Smooth muscle cell (in vitro differentiated cells): ENCODE data around the gene NFS1. TPM values are rescaled to one million over a fixed set of nuclear protein-coding genes. Genes with fewer than 3 reads are reported as not detected.

Source experiments
- DNase-seq: peaks from one replicate; lab custom pipeline; 2025; ENCODE audit not compliant: unreplicated experiment; lab: John Stamatoyannopoulos, UW
- H2AFZ ChIP-seq: fragments of 200-600 bp; sonication (generic); 2 replicates; pipeline ENCODE4 v1.6.0; 2016; ENCODE audit warnings: antibody characterized with exemption, low read depth, mild to moderate bottlenecking
- H3F3A ChIP-seq: fragments of 200-600 bp; sonication (generic); 2 replicates; pipeline ENCODE4 v1.6.0; 2017; ENCODE audit warnings: antibody characterized with exemption, low read depth
- H3K27ac ChIP-seq: fragments of 200-600 bp; sonication (generic); 2 replicates; pipeline ENCODE4 v1.5.1; 2016; ENCODE audit warnings: low read depth, mild to moderate bottlenecking
- H3K27me3 ChIP-seq: fragments of 200-600 bp; sonication (generic); 2 replicates; pipeline ENCODE4 v1.6.1; 2016; ENCODE audit warnings: low read depth, mild to moderate bottlenecking
- H3K36me3 ChIP-seq: fragments of 200-600 bp; sonication (generic); 2 replicates; pipeline ENCODE4 v1.5.1; 2016; ENCODE audit warnings: low read depth
- H3K4me1 ChIP-seq: fragments of 200-600 bp; sonication (generic); 2 replicates; pipeline ENCODE4 v1.5.1; 2016; ENCODE audit warnings: low read depth
- H3K4me2 ChIP-seq: fragments of 200-600 bp; sonication (generic); 2 replicates; pipeline ENCODE4 v1.6.0; 2016; ENCODE audit warnings: mild to moderate bottlenecking
- H3K4me3 ChIP-seq: fragments of 200-600 bp; sonication (generic); 2 replicates; pipeline ENCODE4 v1.5.1; 2016; ENCODE audit warnings: mild to moderate bottlenecking
- H3K79me2 ChIP-seq: fragments of 200-600 bp; sonication (generic); 2 replicates; pipeline ENCODE4 v1.6.0; 2016; ENCODE audit warnings: low read depth, mild to moderate bottlenecking
- H3K9ac ChIP-seq: fragments of 200-600 bp; sonication (generic); 2 replicates; pipeline ENCODE4 v1.6.0; 2016; ENCODE audit warnings: low read depth
- H3K9me3 ChIP-seq: fragments of 200-600 bp; sonication (generic); replicated peaks from 2 replicates; pipeline ENCODE4 v1.5.1; 2016; ENCODE audit warnings: low read depth
- H4K20me1 ChIP-seq: fragments of 200-600 bp; sonication (generic); 2 replicates; pipeline ENCODE4 v1.6.0; 2016; ENCODE audit warnings: low read depth
- WGBS: methylation state at CpG from one replicate; pipeline ENCODE4 v1.1.7; 2016; ENCODE audit warnings: low lambda C conversion rate; 5-methylcytosine and 5-hydroxymethylcytosine counted together
- polyA plus RNA-seq: library from polyadenylated mRNA; unstranded; fragments of >200 nt; fragmentation: Nextera tagmentation; extraction: Ambion mirVana; gene quantifications from 2 replicates; pipeline ENCODE4 v1.2.1, GENCODE V29; 2016
- total RNA-seq: library from RNA; depleted of rRNA; stranded (reverse); fragments of >200 nt; gene quantifications from 2 replicates; pipeline ENCODE4 v1.2.3, GENCODE V29; 2014
- TF ChIP-seq, protein P1 (sequence below): fragments of 200-600 bp; sonication (generic); IDR thresholded peaks from 2 replicates; pipeline ENCODE4 v1.5.1; 2017; ENCODE audit warnings: borderline replicate concordance, mild to moderate bottlenecking, antibody characterized with exemption; ENCODE audit not compliant: insufficient read depth, poor library complexity, severe bottlenecking

The NFS1 gene
- total and polyA plus RNA-seq, 2 experiments from 2014 or later, result 25.3 to 35.1 TPM

GRCh38 chr20:35640724-35641123, 58.4 kb downstream of the NFS1 start:
- H3K4me1 ChIP-seq, result no peaks in the 10 kb centered on the region
- no peak overlapping the region for H2AFZ ChIP-seq
- peaks cover 100% of the 10 kb centered on the region for H4K20me1 ChIP-seq
- H3K4me3 ChIP-seq, result no peak overlapping the region
- DNase-seq, result no peak
- H3K79me2 ChIP-seq, result peaks cover 99% of the 10 kb centered on the region
- no peak overlapping the region for H3K27ac ChIP-seq
- H3K27me3 ChIP-seq, result no peaks in the 10 kb centered on the region
- no peak overlapping the region for H3K4me2 ChIP-seq
- TF ChIP-seq, protein P1, sequence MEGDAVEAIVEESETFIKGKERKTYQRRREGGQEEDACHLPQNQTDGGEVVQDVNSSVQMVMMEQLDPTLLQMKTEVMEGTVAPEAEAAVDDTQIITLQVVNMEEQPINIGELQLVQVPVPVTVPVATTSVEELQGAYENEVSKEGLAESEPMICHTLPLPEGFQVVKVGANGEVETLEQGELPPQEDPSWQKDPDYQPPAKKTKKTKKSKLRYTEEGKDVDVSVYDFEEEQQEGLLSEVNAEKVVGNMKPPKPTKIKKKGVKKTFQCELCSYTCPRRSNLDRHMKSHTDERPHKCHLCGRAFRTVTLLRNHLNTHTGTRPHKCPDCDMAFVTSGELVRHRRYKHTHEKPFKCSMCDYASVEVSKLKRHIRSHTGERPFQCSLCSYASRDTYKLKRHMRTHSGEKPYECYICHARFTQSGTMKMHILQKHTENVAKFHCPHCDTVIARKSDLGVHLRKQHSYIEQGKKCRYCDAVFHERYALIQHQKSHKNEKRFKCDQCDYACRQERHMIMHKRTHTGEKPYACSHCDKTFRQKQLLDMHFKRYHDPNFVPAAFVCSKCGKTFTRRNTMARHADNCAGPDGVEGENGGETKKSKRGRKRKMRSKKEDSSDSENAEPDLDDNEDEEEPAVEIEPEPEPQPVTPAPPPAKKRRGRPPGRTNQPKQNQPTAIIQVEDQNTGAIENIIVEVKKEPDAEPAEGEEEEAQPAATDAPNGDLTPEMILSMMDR, result no peak
- no peaks in the 10 kb centered on the region for H3F3A ChIP-seq
- WGBS, result 96% methylated on average over 3 of the region's 3 CpGs
- H3K36me3 ChIP-seq, result no peaks in the 10 kb centered on the region
- no peak overlapping the region for H3K9ac ChIP-seq
- no peaks in the 10 kb centered on the region for H3K9me3 ChIP-seq

DNA sequence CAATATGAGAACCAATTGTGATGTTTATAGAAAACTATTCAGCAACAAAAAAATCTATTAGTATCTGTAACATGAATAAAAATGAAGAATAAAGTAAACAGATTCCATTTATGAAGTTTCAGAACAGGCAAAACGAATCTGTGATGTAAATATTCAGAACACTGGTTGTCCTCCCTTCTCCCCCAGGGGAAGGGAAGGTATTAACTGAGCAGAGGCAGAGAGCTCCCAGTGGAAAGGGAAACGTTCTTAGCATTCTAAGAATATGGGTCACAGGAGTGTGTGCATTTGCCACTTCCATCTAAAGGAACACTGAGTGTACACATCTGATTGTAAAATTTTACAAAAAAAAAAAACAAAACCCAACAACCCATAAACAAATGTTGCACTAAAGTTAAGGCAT, 60.4 kb downstream of the NFS1 start:
- 84% methylated on average over 2 of the region's 2 CpGs for WGBS
- Histone ChIP-seq H3K27me3 (no peaks in the 10 kb centered on the region), H4K20me1 (peaks cover 99% of the 10 kb centered on the region), H3K9ac (no peak overlapping the region), H3K36me3 (no peaks in the 10 kb centered on the region), H3F3A (no peaks in the 10 kb centered on the region), H2AFZ (no peak overlapping the region), H3K79me2 (peaks cover 96% of the 10 kb centered on the region), H3K4me3 (no peak overlapping the region), H3K4me1 (no peaks in the 10 kb centered on the region), H3K9me3 (no peaks in the 10 kb centered on the region), H3K4me2 (no peak overlapping the region), H3K27ac (no peak overlapping the region)
- TF ChIP-seq, protein P1, result no peak
- DNase-seq, result no peak

- no peak for DNase-seq
- H4K20me1 ChIP-seq, result peaks cover 99% of the 10 kb centered on the region
- H3K4me1 ChIP-seq, result no peaks in the 10 kb centered on the region
- H3K4me3 ChIP-seq, result no peak overlapping the region
- H3K36me3 ChIP-seq, result no peaks in the 10 kb centered on the region
- no peaks in the 10 kb centered on the region for H3K9me3 ChIP-seq
- H2AFZ ChIP-seq, result no peak overlapping the region
- H3F3A ChIP-seq, result no peaks in the 10 kb centered on the region
- H3K4me2 ChIP-seq, result no peak overlapping the region
- peaks cover 81% of the 10 kb centered on the region for H3K79me2 ChIP-seq
- H3K27me3 ChIP-seq, result no peaks in the 10 kb centered on the region
- WGBS, result 96% methylated on average over 6 of the region's 6 CpGs
- H3K27ac ChIP-seq, result peak overlapping the region; percentile 1
- TF ChIP-seq, protein P1, result no peak
- H3K9ac ChIP-seq, result no peak overlapping the region
These were observed 61.9 kb downstream of the NFS1 start for GRCh38 chr20:35637276-35637675.

DNA sequence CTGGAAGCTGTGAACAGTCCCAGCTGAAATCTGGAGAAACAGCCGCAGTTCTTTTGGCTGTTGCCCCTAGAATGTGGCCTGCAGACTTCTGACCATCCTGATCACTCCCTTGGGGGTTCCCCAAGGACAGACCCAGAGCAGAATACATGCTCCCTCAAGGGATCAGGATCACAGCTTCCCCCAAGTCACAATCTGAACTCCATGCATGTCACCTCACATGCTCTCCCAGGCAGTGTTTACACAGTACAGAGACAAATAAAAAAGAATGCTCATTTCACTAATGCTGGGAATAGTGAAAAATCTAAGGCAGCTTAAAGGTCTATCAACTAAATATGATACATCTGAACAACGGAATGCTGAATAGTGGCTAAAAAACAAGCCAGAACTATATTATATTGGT, 63.1 kb downstream of the NFS1 start:
- H3K27ac ChIP-seq, result no peak overlapping the region

More for the DNA sequence above, 63.1 kb downstream of the NFS1 start:
- Histone ChIP-seq H3K4me3 (no peak overlapping the region), H3K9me3 (no peaks in the 10 kb centered on the region), H3K4me2 (no peak overlapping the region), H3K27me3 (no peaks in the 10 kb centered on the region), H3K36me3 (peaks cover under 1% of the 10 kb centered on the region), H4K20me1 (peaks cover 99% of the 10 kb centered on the region), H3K9ac (no peak overlapping the region), H3F3A (no peaks in the 10 kb centered on the region), H3K4me1 (no peaks in the 10 kb centered on the region), H3K79me2 (peaks cover 69% of the 10 kb centered on the region), H2AFZ (no peak overlapping the region)
- TF ChIP-seq, protein P1, result no peak
- DNase-seq, result no peak
- 93% methylated on average over 2 of the region's 2 CpGs for WGBS
